Endometrial microvascular endothelial cells (primary cell): ENCODE data around the gene ZDHHC1. TPM values are rescaled to one million over a fixed set of nuclear protein-coding genes. Genes with fewer than 3 reads are reported as not detected.

ENCODE experiments used
- in situ Hi-C: cut with HindIII; loops from 2 replicates; pipeline ENCODE4 v1.10.0; 2017; ENCODE audit warnings: low sequenced_read_pairs, low pct_unique_long_range_greater_than_20kb; ENCODE audit errors: inconsistent ontology term
- total RNA-seq: library from RNA; depleted of rRNA; stranded (reverse); fragments of >200 nt; gene quantifications from one replicate; pipeline ENCODE4 v1.2.3, GENCODE V29; 2015; ENCODE audit errors: inconsistent ontology term

ZDHHC1 gene
- total RNA-seq, 1 donor from 2014 or later: 5.0 TPM

DNA sequence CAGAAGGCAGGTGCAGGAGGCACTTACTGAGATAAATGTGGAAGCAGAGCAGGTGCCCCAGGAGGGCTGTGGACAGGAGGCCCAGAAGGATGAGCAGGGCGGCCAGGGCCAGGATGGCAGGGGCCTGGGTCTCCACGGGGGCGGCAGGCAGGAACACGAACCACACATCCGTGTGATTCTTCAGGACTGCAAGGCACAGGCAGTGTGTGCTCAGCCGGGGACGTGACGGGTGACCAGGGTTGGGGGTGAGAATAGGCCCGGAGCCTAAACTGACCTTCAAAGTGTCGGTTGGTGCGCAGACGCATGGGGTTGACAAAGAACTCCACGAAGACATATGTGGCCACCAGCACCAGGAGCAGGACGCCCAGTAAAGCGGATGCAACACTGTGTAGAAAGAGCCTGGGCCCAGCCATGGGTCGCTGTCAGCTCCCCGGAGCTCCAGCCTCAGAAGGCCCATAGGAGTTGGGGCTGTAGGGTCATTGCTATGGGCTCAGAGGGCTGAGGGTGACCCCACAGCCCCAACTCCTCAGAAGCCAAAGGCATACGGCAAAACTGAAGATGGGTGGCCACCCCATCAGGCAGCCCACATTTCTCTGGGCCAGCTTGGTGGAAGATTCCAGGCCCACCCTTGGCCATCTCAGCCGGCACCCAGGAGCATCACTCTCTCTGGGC, 17.6 kb downstream of the ZDHHC1 start:
- in situ Hi-C loops: no loop called here

DNA sequence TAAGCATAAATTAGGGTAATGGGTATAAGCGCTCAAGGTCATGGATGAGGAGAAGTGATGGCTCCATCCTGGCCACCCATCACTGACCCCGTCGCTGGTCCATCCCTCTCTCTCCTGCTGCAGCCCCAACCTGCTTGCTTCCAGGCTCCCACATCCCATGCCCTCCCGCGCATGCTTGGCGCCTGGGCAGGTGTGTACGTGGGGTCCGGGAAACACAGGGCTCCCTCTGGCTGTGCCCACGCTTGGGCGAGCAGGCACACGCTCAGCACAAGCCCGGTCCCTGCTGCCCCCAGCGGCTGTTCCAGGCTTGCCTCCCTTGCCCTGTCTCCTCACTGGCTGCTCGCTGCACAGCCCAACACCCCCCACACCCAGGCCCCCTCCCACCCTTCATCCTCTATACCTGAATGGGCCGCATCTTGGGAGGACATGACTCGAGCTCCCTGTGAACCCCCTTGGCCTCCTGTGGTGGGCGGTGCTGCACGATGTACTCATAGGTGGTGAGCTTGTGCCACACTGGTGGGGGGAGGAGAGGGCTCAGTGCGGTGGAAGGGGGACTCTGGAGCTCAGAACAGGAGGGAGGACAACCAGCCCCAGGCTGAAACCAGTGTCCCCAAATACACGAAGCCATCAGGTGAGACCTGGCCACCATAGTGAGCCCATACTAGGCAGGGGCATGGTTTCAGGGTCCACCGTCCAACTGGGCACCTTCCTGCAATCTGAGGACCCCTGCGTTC, 18.3 kb downstream of the ZDHHC1 start:
- in situ Hi-C loops: no loop called here

DNA sequence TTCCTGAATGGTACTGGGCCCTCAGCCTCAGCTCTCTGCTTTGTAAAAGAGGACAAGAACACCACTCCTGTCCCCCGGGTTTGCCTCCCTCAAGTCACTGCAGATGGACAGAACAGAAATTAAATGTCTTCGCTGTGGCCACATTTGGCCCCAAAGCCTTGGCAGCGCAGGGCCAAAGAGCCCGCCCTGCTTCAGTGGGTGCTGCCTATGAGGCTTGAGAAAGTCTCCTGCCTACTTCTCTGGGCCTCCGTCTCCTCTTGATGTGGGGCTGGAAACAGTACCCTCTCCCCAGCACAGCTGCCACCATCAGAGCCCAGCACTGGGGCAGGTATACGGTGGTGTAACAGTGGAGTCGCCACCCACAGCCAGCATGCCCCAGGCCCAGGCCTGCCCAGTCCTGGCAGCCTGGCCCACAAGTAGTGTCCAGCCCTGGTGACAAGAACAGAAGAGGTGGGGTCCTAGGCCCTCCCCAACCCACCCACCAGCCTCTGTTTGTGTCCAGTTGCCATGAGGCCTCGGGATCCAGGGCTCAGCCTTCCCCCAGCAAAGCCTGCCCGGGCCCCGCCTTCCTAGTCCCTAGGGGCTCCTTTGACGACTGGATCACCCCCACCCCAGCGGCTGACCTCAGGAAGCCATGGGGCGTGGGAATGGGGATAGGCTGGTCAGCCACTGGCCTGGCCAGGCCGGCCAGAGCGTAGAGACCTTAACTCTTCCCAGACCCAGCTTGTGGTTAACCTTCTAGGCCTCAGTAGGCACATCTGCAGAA, 19.1 kb downstream of the ZDHHC1 start:
- in situ Hi-C loops: no loop called here

DNA sequence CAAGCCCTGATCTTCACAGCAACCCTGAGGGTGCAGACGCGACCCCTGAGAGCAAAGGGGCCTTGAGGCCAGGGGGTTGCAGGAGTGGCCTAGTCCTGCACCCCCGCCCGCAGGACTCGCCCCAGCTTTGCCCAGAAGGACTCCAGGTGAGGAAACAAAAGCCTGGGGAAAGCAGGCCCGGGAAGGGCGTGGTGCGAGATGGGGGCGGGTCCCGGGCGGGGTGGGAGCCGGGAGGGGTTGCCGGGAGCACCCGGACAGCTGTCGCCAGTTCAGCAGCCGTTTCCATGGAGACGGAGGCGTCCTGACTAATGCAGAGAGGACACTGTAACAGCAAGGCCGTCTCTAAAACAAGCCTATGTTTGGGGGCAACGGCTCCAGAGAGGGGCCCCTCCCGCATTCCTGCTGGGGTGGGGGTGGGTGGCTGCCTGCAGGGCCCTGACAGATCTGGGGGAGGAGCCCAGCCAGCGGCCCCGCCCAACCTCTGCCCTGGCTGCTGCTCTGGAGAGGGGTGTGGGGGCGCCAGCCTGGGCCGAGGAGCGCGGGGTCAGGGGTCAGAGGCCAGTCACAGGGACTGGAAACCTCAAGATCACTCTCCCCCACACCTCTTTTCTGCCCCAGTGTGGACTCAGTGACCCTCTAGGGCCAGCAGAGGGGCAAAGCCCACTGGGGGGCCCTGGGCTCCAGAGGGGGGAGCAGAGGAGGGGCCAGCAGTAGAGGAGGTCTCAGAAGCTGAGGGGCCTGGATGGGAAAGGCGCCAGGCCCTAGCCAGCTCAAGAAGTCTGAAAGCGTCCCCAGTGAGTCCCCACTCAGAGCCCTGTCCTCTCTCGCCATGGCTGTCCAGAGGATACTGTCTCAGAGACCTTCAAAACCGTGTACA, 19.9 kb downstream of the ZDHHC1 start:
- in situ Hi-C loops: no loop called here

DNA sequence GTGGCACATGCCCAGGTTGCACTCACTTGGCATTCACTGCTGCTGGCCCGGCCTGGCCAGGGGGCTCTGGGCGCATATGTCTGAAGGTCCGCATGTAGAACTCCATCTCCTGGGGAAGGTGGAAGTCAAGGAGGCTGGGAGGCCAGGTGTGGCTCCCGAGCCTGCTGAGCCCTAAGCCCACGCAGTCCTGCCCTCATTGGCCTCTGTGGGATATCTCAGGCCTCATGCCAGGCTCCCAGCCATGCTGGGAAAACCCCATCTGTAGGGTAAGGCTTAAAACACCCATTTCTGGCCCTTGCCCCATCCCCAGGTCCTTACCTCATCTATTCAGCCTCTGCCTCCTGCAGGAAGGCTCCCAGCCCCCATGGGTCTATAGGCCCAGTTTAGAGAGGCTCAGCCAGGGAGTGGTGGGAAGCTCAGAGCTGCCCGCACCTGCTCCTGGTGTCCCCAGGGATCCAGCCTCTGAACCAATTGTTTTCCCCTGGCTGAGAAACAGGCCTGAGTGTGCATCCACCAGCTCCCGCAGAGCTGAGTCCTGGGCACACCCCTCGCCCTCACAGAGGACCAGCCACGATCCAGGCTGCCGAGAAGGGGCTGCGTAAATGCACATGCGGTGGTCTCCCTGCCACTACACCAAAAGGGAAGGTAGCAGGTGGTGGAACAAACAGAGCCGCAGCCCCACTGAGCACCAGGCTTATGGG, 20.7 kb downstream of the ZDHHC1 start:
- in situ Hi-C loops: no loop called here

DNA sequence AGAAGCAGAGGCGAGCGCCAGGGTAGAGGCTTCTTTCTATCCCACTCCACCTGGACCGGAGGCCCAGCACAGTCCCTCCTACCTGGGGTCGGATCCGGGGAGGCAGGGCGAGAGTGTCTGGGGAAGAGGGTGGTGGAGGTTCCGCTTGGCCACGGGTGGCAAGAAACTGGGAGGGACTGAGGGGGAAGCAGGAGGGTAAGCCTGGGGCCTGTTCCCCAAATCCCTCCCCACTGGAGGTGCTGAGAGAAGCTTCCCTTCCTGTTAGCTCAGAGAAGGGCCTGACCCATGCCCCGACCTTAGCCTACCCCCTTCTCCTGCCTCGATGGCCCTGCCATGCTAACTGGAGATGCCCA, 21.2 kb downstream of the ZDHHC1 start:
- in situ Hi-C loops: no loop called here

DNA sequence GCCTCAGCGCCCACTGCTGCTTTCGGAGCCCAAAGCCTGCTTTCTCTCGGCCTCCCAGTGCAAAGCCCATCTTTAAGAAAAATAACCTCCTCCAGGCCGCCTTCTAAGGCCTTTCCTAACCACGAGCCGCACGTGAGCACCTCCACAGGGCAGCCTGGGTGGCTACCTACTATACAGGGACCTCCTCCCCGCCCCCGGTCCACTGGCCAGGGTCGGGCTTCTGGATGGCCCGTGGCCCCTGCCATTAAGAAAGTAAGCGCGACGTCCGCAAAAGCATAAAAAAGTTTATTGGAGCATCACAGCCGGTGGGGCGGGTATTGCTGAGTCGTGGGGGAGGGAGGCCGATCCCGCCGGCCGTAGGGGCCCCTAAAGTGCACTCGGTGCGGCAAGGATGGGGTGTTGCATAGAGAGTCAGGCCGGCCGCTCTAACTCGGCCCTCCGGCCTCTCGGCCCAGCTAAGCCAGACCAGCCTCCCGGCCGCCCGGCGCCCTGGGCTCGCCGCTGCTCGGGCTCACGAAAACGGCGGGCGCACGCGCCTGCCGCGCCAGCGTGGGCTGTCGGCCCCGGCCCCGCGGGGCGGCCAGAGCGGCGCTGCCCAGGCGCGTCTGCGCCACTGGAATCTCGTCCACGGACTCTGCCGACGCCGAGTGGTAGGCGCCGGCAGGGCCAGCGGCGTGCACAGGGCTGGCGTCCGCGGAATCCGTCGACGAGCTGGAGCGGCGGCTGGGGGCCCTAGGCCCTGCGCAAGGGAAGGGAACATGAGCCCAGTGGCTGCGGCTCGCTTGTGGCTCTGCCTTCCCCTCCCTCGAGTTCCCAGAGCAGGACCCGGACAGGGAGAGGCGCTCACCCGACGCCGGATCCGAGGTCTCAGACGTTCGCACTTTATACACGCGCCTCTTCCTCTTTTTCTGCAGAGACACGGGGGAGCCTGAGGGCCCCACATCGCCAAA, 21.8 kb downstream of the ZDHHC1 start:
- in situ Hi-C loops: no loop called here

DNA sequence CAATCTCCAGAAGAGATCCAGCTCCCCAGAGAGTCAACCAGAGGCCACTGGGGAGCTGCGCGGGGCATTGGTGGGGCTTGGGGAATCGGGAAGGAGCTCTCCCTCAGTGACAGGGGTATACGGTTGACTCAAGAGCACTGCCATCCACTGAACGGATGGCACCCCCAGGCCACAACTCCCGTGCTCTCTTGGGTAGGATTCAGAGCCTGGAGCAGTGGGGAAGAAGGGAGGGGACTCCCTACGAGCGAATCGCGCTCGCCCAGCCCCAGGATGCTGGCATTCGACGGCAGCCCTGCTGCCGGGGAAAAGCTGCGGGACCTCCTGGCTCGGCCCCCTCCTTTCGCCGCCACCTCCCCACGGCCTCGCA, 22.5 kb downstream of the ZDHHC1 start:
- in situ Hi-C loops: no loop called here

DNA sequence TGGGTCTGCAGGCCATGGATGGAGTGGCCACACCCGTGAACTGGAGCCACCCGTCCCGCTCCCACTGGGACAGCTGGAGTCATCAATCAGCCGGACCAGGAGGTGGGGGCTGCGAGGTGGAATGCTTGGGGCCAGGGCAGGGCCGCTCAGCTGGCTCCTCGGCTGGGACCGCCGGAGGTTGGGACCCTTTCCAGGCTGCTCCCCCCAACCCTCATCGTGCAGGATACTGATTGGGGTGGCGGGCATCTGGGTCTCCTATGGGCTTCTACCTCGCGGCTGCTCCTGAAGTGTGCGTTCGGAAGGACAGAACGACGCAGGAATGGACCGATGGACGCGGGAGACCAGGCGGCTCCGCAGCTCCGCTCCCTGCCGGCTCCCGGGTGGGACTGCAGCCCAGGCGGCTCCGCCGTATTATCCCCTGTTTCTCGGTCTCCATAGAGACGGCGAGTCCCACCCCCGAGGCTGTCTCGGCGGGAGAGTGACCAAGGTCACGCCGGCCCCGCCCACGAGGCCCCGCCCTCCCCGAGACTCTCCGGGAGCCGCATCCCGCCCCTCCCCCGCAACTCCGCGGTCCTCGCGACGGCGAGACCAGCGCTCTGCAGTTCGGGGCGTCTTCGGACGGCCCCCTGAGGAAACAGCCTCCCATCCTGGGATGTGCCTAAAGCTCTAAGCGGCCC, 23.0 kb downstream of the ZDHHC1 start, which contains the start of gene TPPP3:
TSS of gene TPPP3 (minus strand) at position 388 of the 677 bp plus-strand sequence. CDS start 2,387 bp downstream, outside the sequence.
- in situ Hi-C loops: no loop called here

DNA sequence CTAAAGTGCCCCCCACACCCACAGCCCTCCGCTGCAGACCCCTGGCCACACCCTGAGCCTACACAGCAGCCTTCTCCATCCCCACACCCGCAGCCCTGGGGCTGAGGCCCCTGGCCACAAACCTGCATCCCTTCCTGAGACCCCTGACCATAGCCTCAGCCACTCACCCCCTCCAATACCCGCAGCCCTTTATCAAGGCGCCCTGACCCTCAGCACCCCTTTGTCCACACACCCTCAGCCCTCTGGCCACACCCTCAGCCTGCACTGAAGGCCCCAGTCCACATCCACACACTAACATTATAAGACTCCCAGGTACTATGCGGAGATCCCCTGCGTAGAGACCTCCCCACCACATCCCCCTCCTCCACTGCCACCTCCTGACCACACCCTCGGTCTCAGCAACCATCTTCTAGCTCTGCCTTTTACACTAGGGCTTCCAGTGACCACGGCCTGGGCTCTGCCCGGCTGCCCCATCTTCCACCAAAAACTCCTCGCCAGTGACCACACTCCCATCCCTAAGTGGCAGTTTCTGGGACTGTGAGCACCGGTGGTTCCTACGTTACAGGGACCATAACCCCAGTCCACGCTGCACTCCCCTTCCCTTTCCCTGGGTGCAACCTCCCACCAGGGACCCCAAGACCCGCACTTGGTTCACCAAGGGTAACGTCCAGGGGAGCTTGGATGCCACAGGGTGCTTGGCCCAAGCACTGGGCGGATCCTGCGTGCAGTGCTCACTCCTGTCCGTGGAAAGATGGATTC, 23.8 kb downstream of the ZDHHC1 start:
- in situ Hi-C loops: no loop called here

DNA sequence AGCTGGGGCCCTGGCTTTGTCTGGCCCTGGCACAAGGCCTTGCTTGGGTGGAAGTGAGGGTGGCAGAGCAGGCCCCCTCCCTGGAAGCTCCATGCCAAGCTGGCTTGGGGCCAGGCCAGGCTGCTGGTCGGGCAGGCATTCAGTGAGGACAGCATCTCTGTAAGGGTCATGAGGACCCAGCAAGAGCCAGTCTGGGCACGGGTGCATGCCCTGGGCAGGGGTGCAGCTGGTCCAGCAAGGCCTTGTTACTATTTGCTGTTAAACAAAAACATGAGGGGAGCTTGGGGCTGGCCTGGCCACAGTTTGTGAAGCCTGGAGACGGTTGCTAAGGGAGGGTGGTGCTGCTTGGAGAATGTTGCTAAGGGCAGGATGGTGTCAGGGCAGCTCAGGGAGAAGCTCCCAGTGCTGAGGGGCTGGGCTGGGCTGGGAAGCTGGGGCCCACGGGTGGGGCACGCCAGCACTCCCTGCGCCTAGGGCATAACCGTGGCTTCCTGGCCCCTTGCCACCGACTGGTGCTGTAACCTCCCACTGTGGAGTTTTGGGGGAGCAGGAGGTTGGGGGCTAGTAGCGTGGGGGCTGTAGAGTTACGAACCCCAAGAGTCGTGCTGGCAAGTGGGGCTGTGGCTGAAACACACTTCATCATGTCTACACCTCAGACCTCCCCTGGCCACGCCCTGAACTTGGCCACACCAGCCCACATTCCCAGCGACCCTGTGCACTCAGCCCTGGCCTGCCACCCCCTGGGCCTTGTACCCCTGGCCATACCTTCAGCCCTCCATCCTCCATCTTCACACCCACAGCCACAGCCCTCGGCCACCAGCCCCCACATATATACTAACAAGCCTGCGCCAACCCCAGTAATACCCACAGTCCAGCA, 24.6 kb downstream of the ZDHHC1 start:
- in situ Hi-C loops: no loop called here

DNA sequence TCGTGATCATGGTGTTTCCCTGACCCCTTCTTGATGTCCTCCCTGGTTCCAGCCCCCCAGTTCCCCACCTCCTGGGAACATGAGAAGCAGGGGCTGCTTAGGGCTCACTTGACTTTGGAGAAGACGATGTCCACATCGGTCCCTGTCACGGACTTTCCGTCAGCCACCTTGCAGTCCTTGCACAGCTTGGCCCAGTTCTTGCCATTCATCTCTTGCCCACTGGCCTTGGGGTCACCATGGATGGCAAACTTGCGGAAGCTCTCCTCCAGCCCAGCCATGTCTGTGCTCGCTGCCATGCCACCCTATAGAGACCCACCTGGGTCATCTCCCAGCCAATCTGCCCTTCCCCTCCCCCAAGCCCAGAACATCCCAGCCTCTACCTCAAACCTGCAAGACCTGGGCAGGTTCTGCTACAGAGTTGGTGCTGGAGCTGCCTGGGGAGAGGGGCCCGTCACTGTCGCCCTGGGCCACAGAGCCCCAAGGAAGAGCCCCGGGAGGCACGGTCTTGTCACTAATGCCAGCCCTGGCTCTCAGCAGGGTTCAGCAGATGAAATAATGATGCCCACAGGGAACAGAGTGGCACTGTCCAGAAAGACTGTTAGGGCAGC, 25.4 kb downstream of the ZDHHC1 start:
- in situ Hi-C loops: no loop called here

DNA sequence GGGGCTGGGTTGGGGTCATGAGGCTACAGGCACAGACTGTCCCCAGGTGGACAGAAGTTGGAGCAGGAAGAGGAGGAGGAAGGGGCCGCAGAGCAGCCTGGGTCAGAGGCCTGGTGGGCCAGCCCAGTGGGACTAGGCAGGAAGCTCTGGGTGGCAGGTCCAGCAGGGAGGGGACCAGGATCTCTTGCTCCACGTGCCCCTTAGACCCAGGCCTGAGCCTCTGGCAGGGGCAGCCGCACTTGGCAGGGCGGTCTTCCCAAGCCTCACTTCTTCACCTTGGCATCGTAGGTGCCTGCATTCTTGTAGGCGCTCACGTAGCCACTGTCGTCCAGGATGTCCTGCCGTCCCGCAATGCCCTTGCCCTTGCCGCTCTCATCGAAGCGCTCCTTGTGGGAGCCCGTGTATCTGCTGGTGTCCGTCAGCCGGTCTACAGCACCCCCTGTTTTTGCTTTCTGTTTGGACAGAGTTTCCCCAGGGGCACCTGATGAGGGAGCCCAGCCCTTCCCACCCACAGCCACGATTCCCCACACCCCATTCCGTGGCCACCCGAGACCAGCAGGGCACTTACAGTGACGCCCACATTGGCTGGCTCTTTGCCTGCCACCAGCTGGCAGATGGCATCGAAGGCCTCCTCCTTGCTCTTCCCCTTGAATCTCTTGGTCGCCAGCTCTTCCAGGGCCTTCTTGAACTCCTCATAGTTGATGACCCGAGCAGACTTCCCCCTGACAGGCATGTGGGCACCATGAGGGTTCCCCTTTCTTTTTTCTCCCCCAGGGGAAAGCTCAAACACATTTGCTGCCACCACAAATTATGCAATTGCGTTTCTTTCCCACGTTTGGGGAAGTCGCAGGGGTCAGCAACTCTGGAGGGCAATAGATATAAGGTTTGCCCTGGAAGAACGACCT, 26.1 kb downstream of the ZDHHC1 start:
- in situ Hi-C loops: loop anchor here (10.0 kb wide), 2 partner anchors 55 to 125 kb away; no protein-coding TSS in a partner anchor

DNA sequence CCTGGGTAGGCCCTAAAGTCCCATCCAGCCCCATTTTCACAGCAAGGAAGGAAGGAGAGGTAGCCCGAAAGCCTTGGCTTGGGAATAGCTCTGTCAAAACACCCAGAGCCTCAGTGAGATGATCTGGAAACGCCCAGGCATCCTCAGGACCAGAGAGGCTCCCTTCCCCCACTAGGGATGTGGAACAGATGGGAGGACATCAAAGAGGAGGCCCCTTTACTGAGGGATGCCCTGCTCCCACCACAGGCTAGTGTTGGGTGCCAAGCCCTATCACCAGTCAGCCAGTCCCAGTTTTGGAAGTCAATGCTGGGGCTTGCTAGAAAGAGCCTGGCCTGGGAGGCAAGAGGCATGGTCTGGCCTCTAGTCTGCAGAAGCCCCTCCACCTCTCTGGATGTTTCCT, 27.7 kb downstream of the ZDHHC1 start:
- in situ Hi-C loops: loop anchor here (10.0 kb wide), 2 partner anchors 56 to 124 kb away; no protein-coding TSS in a partner anchor
